Suprapubic skin (tissue), 4 donors: Measurements from ENCODE around the gene CLTB. TPM values are rescaled to one million over a fixed set of nuclear protein-coding genes. Genes with fewer than 3 reads are reported as not detected.

Source experiments
- DNase-seq, 2 donors: peaks; one replicate each; pipeline ENCODE4 v3.0.0-alpha.2; 2019; ENCODE audit warnings: low spot score in 2 of 2
- H3K27ac ChIP-seq: fragments of 200-600 bp; sonication (generic); one replicate; pipeline ENCODE4 v1.5.1; 2019
- H3K27me3 ChIP-seq: fragments of 200-600 bp; sonication (generic); one replicate; pipeline ENCODE4 v1.5.1; 2019
- H3K36me3 ChIP-seq: fragments of 200-600 bp; sonication (generic); one replicate; pipeline ENCODE4 v1.5.1; 2019
- H3K4me1 ChIP-seq: fragments of 200-600 bp; sonication (generic); one replicate; pipeline ENCODE4 v1.5.1; 2019
- H3K4me3 ChIP-seq: fragments of 200-600 bp; sonication (generic); one replicate; pipeline ENCODE4 v1.5.1; 2019; ENCODE audit warnings: mild to moderate bottlenecking
- H3K9me3 ChIP-seq: fragments of 200-600 bp; sonication (generic); one replicate; pipeline ENCODE4 v1.5.1; 2019
- EP300 ChIP-seq: sonication (generic); formaldehyde crosslinking; IDR thresholded peaks from one replicate; pipeline ENCODE4 v1.6.1; 2017; ENCODE audit warnings: antibody characterized with exemption
- POLR2A ChIP-seq, 2 donors: fragments of 450-650 bp; IDR thresholded peaks; one replicate each; pipeline ENCODE4 v1.6.1; 2017; ENCODE audit warnings: antibody characterized with exemption in 2 of 2, mild to moderate bottlenecking in 2 of 2, moderate library complexity in 2 of 2
- POLR2AphosphoS5 ChIP-seq, 3 donors: sonication (generic); formaldehyde crosslinking; IDR thresholded peaks; one replicate each; pipeline ENCODE4 v1.6.1; 2017; ENCODE audit warnings: antibody characterized with exemption in 3 of 3
- WGBS: methylation state at CpG from one replicate; pipeline ENCODE4 v1.1.5; 2018; 5-methylcytosine and 5-hydroxymethylcytosine counted together
- total RNA-seq, 4 donors: library from RNA; depleted of rRNA; stranded (reverse); fragments of >200 nt; gene quantifications; one replicate each; pipeline ENCODE4 v1.1.0, GENCODE V29; 2016
- TF ChIP-seq, protein P1 (sequence below), 2 donors: fragments of 200-600 bp in 1 of 2; fragments of 450-650 bp in 1 of 2; sonication (generic) in 1 of 2; IDR thresholded peaks; one replicate each; pipeline ENCODE4 v1.5.1; 2016 to 2019; ENCODE audit warnings: antibody characterized with exemption in 2 of 2, mild to moderate bottlenecking in 1 of 2, moderate library complexity in 1 of 2

CLTB gene
- total RNA-seq, 4 donors from 2014 or later: 298 to 644 (median 435) TPM

DNA sequence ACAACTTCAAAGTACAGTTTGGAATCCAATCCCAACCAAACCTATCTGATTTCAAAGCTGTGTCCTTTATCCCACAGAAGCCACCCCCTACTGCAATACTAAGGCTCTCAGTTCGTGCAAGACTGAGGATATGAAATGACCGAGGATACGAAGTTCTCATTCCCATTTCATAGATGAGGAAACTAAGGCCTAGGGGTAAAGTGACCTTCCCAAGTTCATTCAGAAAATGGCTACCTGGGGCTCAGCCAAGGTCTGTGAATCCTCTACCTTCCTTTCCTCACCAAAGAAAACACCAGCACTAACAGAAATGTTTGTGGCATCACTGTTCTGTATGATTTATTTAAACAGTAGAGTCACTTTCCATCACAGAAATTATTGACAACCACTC lies 60.2 kb downstream of the CLTB start:
- peaks cover 60% of the 10 kb centered on the region for H3K36me3 ChIP-seq

DNA sequence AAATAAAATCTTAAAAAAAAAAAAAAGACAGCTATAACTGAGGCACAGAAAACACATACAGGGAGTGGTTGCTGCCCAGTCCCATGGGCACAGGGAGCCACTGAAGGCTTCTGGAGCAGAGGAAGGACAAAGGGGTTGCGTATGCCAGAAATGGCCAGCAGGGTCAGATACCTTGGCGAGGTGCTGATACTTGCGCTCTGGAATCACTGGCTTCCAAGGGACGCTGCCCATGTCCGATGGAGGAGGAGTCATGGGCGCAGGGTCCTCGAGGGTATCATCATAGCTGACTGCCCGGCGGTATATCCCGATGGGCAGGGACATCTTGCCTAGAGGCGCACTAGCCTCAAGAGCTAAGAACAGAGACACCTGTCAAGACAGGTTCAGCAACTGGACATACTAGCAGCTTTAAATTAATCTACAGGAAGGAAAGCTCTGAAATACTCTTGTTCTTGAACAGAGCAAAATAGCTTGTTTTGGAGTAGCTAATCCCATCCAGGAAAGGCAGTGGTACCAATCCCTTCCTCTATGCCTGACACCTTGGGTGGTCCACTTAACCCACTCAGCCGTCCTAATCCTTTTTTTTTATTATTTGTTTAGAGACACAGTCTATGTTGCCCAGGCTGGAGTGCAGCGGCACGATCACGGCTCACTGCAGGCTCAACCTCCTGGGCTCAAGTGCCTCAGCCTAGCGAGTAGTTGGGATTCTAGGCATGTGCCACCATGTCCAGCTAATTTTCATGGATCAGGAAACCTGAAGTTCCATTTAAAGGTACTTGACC lies 60.8 kb downstream of the CLTB start:
- peaks cover 7% of the 10 kb centered on the region for H3K4me1 ChIP-seq
- DNase-seq: no peak
- 88% methylated on average over 16 of the region's 16 CpGs for WGBS
- H3K9me3 ChIP-seq: no peaks in the 10 kb centered on the region
- TF ChIP-seq EP300 (no peak), POLR2AphosphoS5 (IDR thresholded peaks at IDR 0.05) (no peak)
- TF ChIP-seq, protein P1, sequence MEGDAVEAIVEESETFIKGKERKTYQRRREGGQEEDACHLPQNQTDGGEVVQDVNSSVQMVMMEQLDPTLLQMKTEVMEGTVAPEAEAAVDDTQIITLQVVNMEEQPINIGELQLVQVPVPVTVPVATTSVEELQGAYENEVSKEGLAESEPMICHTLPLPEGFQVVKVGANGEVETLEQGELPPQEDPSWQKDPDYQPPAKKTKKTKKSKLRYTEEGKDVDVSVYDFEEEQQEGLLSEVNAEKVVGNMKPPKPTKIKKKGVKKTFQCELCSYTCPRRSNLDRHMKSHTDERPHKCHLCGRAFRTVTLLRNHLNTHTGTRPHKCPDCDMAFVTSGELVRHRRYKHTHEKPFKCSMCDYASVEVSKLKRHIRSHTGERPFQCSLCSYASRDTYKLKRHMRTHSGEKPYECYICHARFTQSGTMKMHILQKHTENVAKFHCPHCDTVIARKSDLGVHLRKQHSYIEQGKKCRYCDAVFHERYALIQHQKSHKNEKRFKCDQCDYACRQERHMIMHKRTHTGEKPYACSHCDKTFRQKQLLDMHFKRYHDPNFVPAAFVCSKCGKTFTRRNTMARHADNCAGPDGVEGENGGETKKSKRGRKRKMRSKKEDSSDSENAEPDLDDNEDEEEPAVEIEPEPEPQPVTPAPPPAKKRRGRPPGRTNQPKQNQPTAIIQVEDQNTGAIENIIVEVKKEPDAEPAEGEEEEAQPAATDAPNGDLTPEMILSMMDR (IDR thresholded peaks at IDR 0.05): no peak
- H3K27me3 ChIP-seq: no peaks in the 10 kb centered on the region
- H3K4me3 ChIP-seq: no peak overlapping the region
- no peak overlapping the region for H3K27ac ChIP-seq
- peaks cover 65% of the 10 kb centered on the region for H3K36me3 ChIP-seq

More for the DNA sequence above, 60.2 kb downstream of the CLTB start:
- no peaks in the 10 kb centered on the region for H3K27me3 ChIP-seq
- no peak overlapping the region for H3K27ac ChIP-seq
- peaks cover 11% of the 10 kb centered on the region for H3K4me1 ChIP-seq
- no peak for TF ChIP-seq POLR2AphosphoS5 (IDR thresholded peaks at IDR 0.05)
- TF ChIP-seq EP300: no peak
- TF ChIP-seq POLR2A (IDR thresholded peaks at IDR 0.05): no peak
- TF ChIP-seq, protein P1 (IDR thresholded peaks at IDR 0.05): no peak
- WGBS: 95% methylated on average over 3 of the region's 3 CpGs
- H3K4me3 ChIP-seq: no peak overlapping the region
- DNase-seq: no peak
- H3K9me3 ChIP-seq: no peaks in the 10 kb centered on the region

DNA sequence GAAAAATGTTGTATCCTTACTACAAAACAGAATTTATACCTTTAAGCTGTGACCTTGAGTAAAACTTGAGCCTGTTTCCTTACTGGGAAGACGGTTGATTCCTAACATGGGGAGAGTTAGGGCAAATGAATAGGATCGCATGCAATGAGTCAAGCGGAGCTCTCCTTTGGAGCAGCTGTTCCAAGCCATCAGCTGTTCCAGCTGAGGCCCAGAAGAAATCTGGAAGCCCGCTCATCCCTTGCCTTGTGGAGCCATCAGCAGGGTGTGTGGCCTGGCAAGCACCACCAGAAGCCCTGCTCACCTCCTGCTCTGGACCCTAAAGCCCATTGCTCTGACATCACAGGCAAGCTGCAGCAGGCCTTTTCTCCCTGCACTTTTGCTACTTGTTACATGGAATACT lies 62.8 kb downstream of the CLTB start:
- TF ChIP-seq POLR2A (IDR thresholded peaks at IDR 0.05) (no peak), EP300 (no peak), POLR2AphosphoS5 (IDR thresholded peaks at IDR 0.05) (no peak)
- TF ChIP-seq, protein P1 (IDR thresholded peaks at IDR 0.05): no peak
- peaks cover 84% of the 10 kb centered on the region for H3K36me3 ChIP-seq
- no peak overlapping the region for H3K4me3 ChIP-seq
- no peaks in the 10 kb centered on the region for H3K27me3 ChIP-seq
- no peak for DNase-seq
- no peak overlapping the region for H3K27ac ChIP-seq
- H3K9me3 ChIP-seq: no peaks in the 10 kb centered on the region
- WGBS: 93% methylated on average over 4 of the region's 4 CpGs
- no peaks in the 10 kb centered on the region for H3K4me1 ChIP-seq

DNA sequence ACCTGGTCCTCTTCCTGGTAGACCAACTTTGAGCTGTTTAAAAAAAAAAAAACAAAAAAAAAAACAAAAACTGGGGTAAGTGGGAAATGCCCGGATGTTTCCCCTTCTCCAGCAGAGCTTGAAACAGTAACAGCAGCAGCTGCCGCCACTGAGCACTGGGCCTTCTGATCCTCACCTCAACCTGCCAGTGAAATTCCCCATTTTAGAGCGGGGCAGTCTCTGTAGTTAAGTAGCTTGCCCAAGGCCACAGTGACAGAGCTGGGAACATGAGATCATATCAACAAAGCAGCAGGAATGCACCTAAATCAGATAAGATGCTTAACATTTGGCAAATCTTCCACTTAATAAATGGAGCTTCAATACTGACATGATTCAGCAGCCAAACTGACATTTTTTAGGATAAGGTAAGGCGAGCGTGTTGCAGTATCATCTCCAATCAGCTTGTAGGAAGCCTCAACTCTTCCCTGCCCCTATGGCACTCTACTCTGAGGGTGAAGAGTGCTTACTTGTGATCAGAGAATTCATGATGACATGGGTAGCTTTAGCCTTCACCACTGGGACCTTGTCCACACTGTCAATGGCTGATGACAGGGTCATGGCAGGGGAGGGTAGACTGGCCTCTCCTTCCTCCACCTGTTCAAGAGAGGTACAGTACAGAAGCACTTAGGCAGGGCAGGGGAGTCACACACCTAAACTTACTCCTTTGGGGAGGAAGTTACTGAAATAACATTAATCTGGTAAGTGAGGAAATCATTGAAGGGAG lies 64.0 kb downstream of the CLTB start:
- H3K27me3 ChIP-seq: no peaks in the 10 kb centered on the region
- TF ChIP-seq, protein P1 (IDR thresholded peaks at IDR 0.05): no peak
- TF ChIP-seq POLR2A (IDR thresholded peaks at IDR 0.05): no peak
- TF ChIP-seq EP300: no peak
- TF ChIP-seq POLR2AphosphoS5 (IDR thresholded peaks at IDR 0.05): no peak
- no peaks in the 10 kb centered on the region for H3K4me1 ChIP-seq
- no peak for DNase-seq
- peaks cover 84% of the 10 kb centered on the region for H3K36me3 ChIP-seq
- 60% methylated on average over 5 of the region's 5 CpGs for WGBS
- no peak overlapping the region for H3K27ac ChIP-seq
- no peak overlapping the region for H3K4me3 ChIP-seq
- no peaks in the 10 kb centered on the region for H3K9me3 ChIP-seq

DNA sequence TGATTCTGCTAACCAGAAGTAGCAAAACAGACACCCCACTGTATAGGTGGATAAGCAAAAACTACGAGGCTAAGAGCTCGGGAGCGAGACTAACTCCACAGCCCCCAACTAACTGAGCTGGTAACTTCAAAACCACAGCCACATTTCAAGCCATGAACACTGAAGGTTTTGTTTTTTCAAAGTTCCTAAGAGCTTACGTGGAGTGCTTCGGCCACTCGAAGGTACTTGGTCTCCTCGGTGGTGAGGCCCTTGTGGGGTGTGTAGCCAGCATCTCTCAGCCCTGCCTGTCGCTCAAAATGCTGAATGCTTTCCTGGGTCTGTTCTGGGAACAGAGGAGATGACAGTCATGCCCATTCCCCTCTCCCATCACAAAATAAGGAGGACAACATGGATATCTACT lies 65.9 kb downstream of the CLTB start:
- Histone ChIP-seq H3K27me3 (no peaks in the 10 kb centered on the region), H3K9me3 (no peaks in the 10 kb centered on the region), H3K27ac (no peak overlapping the region), H3K36me3 (peaks cover 97% of the 10 kb centered on the region), H3K4me1 (no peaks in the 10 kb centered on the region), H3K4me3 (no peak overlapping the region)
- WGBS: 93% methylated on average over 8 of the region's 8 CpGs
- DNase-seq: no peak
- TF ChIP-seq, protein P1 (IDR thresholded peaks at IDR 0.05): no peak
- no peak for TF ChIP-seq POLR2AphosphoS5 (IDR thresholded peaks at IDR 0.05)
- no peak for TF ChIP-seq EP300
- no peak for TF ChIP-seq POLR2A (IDR thresholded peaks at IDR 0.05)
